ENCODE results near the gene HOXD8.
A peak's percentile ranks its signal among the peaks of the same experiment; 100 is the strongest.

The HOXD8 gene

DNA sequence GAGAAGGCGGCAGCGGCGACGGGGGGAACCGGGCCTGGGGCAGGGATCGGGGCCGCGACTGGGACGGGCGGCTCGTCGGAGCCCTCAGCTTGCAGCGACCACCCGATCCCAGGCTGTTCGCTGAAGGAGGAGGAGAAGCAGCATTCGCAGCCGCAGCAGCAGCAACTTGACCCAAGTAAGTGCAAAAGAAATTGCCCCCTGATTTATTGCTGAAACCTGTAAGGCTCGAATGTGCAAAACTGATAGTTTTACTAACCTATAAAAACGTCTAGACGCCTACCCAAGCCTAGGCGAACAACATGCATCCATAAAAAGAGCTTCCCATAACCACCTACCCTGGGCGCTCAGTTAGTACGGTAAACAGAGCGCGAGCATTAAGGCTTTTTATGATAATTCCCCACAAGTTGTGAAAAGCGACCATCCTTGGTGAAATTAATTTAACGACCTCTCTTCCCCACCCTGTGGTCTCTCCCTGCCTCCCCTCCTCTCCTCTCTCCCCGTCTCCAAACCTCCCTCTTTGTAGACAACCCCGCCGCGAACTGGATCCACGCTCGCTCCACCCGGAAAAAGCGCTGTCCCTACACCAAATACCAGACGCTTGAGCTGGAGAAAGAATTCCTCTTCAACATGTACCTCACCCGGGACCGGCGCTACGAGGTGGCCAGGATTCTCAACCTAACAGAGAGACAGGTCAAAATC, 5.9 kb upstream of the HOXD8 start:
- no peaks in the 10 kb centered on the region for H3K79me1 ChIP-seq (ENCODE audit: low read depth, low read length)
- no peak overlapping the region for H3K4me2 ChIP-seq (ENCODE audit: insufficient read depth, low read length, poor library complexity, severe bottlenecking)
- H3K4ac ChIP-seq (ENCODE audit: low read length): no peak overlapping the region
- H2BK5ac ChIP-seq (ENCODE audit: low read length): no peak overlapping the region
- H3K23ac ChIP-seq (ENCODE audit: low read depth, low read length, poor library complexity): no peak overlapping the region
- no peak overlapping the region for H2BK120ac ChIP-seq (ENCODE audit: low read depth, low read length)
- no peak overlapping the region for H3K9ac ChIP-seq (ENCODE audit: low read depth, low read length, poor library complexity)
- no peak overlapping the region for H2BK12ac ChIP-seq (ENCODE audit: low read length)
- H2AK5ac ChIP-seq (ENCODE audit: low read depth, low read length): no peak overlapping the region
- H2BK15ac ChIP-seq (ENCODE audit: low read length): no peak overlapping the region
- peaks cover 0 to 1% of the 10 kb centered on the region in 2 donors for H3K4me1 ChIP-seq (ENCODE audit: control insufficient read depth in 2 of 2, insufficient read depth in 1 of 2, low read depth in 1 of 2, low read length in 2 of 2)
- H3K14ac ChIP-seq (ENCODE audit: low read length): peak overlapping the region; percentile 66
- H4K91ac ChIP-seq (ENCODE audit: low read depth, low read length, poor library complexity): no peak overlapping the region
- H3K27ac ChIP-seq (replicated peaks; ENCODE audit: low read length): no peak overlapping the region
- no peaks in the 10 kb centered on the region for H3K36me3 ChIP-seq (replicated peaks in 1 of 2; ENCODE audit: control insufficient read depth in 2 of 2, insufficient read depth in 2 of 2, low read length in 2 of 2)
- H3K18ac ChIP-seq (ENCODE audit: low read length): peak overlapping the region; percentile 45
- no peak overlapping the region for H4K8ac ChIP-seq (ENCODE audit: low read depth, low read length)
- H3K4me3 ChIP-seq (ENCODE audit: low read length in 2 of 2): no peak overlapping the region
- DNase-seq (ENCODE audit: low spot score): no peak
- no CpG with 5 or more reads among the region's 40 CpGs for WGBS, 2 donors (ENCODE audit: extremely low coverage in 2 of 2, insufficient read length in 2 of 2, insufficient replicate concordance in 1 of 2)
- H3K9me3 ChIP-seq (replicated peaks in 1 of 2; ENCODE audit: control insufficient read depth in 2 of 2, insufficient read depth in 1 of 2, low read depth in 1 of 2, low read length in 2 of 2): no peaks in the 10 kb centered on the region
- H3K27me3 ChIP-seq (ENCODE audit: control insufficient read depth in 3 of 3, insufficient read depth in 3 of 3, low read depth in 1 of 3, low read length in 3 of 3): peaks cover 61 to 98% (median 92%) of the 10 kb centered on the region in 3 experiments
- peak overlapping the region; percentile 95 for H2AFZ ChIP-seq (ENCODE audit: low read length)

- no CpG with 5 or more reads among the region's 34 CpGs for WGBS, 2 donors (ENCODE audit: extremely low coverage in 2 of 2, insufficient read length in 2 of 2, insufficient replicate concordance in 1 of 2)
- no peak overlapping the region for H3K4ac ChIP-seq (ENCODE audit: low read length)
- peak overlapping the region; percentile 26 for H3K23ac ChIP-seq (ENCODE audit: low read depth, low read length, poor library complexity)
- H3K14ac ChIP-seq (ENCODE audit: low read length): no peak overlapping the region
- H3K18ac ChIP-seq (ENCODE audit: low read length): no peak overlapping the region
- no peaks in the 10 kb centered on the region for H3K36me3 ChIP-seq (replicated peaks in 1 of 2; ENCODE audit: control insufficient read depth in 2 of 2, insufficient read depth in 2 of 2, low read length in 2 of 2)
- H3K4me1 ChIP-seq (ENCODE audit: control insufficient read depth in 2 of 2, insufficient read depth in 1 of 2, low read depth in 1 of 2, low read length in 2 of 2): peaks cover 0 to 5% of the 10 kb centered on the region in 2 donors
- no peaks in the 10 kb centered on the region for H3K79me1 ChIP-seq (ENCODE audit: low read depth, low read length)
- H4K91ac ChIP-seq (ENCODE audit: low read depth, low read length, poor library complexity): no peak overlapping the region
- H4K8ac ChIP-seq (ENCODE audit: low read depth, low read length): no peak overlapping the region
- no peak overlapping the region for H2AFZ ChIP-seq (ENCODE audit: low read length)
- H2BK120ac ChIP-seq (ENCODE audit: low read depth, low read length): no peak overlapping the region
- H2BK15ac ChIP-seq (ENCODE audit: low read length): no peak overlapping the region
- H3K27me3 ChIP-seq (ENCODE audit: control insufficient read depth in 3 of 3, insufficient read depth in 3 of 3, low read depth in 1 of 3, low read length in 3 of 3): peaks cover 67 to 100% (median 93%) of the 10 kb centered on the region in 3 experiments
- H3K4me2 ChIP-seq (ENCODE audit: insufficient read depth, low read length, poor library complexity, severe bottlenecking): no peak overlapping the region
- no peak for DNase-seq (ENCODE audit: low spot score)
- H2BK5ac ChIP-seq (ENCODE audit: low read length): no peak overlapping the region
- no peak overlapping the region for H3K4me3 ChIP-seq (ENCODE audit: low read length in 2 of 2)
- no peak overlapping the region for H3K27ac ChIP-seq (replicated peaks; ENCODE audit: low read length)
- no peaks in the 10 kb centered on the region for H3K9me3 ChIP-seq (replicated peaks in 1 of 2; ENCODE audit: control insufficient read depth in 2 of 2, insufficient read depth in 1 of 2, low read depth in 1 of 2, low read length in 2 of 2)
- no peak overlapping the region for H2AK5ac ChIP-seq (ENCODE audit: low read depth, low read length)
- H2BK12ac ChIP-seq (ENCODE audit: low read length): no peak overlapping the region
- H3K9ac ChIP-seq (ENCODE audit: low read depth, low read length, poor library complexity): no peak overlapping the region
Measured at GRCh38 chr2:176124110-176124946, 5.2 kb upstream of the HOXD8 start.

- no peak overlapping the region for H2BK15ac ChIP-seq (ENCODE audit: low read length)
- no peak overlapping the region for H2BK12ac ChIP-seq (ENCODE audit: low read length)
- no peak overlapping the region for H3K23ac ChIP-seq (ENCODE audit: low read depth, low read length, poor library complexity)
- H3K4me3 ChIP-seq (ENCODE audit: low read length in 2 of 2): no peak overlapping the region
- H3K27ac ChIP-seq (replicated peaks; ENCODE audit: low read length): no peak overlapping the region
- H3K18ac ChIP-seq (ENCODE audit: low read length): no peak overlapping the region
- peak overlapping the region; percentile 4 for H3K4me2 ChIP-seq (ENCODE audit: insufficient read depth, low read length, poor library complexity, severe bottlenecking)
- no peak overlapping the region for H3K4ac ChIP-seq (ENCODE audit: low read length)
- H3K79me1 ChIP-seq (ENCODE audit: low read depth, low read length): no peaks in the 10 kb centered on the region
- H2BK120ac ChIP-seq (ENCODE audit: low read depth, low read length): no peak overlapping the region
- H4K8ac ChIP-seq (ENCODE audit: low read depth, low read length): no peak overlapping the region
- H3K36me3 ChIP-seq (replicated peaks in 1 of 2; ENCODE audit: control insufficient read depth in 2 of 2, insufficient read depth in 2 of 2, low read length in 2 of 2): no peaks in the 10 kb centered on the region
- no peak overlapping the region for H2AK5ac ChIP-seq (ENCODE audit: low read depth, low read length)
- no peak for DNase-seq (ENCODE audit: low spot score)
- no peak overlapping the region for H4K91ac ChIP-seq (ENCODE audit: low read depth, low read length, poor library complexity)
- no CpG with 5 or more reads among the region's 9 CpGs for WGBS, 2 donors (ENCODE audit: extremely low coverage in 2 of 2, insufficient read length in 2 of 2, insufficient replicate concordance in 1 of 2)
- H3K4me1 ChIP-seq (ENCODE audit: control insufficient read depth in 2 of 2, insufficient read depth in 1 of 2, low read depth in 1 of 2, low read length in 2 of 2): peaks cover 0 to 5% of the 10 kb centered on the region in 2 donors
- no peak overlapping the region for H2AFZ ChIP-seq (ENCODE audit: low read length)
- no peak overlapping the region for H3K9ac ChIP-seq (ENCODE audit: low read depth, low read length, poor library complexity)
- no peaks in the 10 kb centered on the region for H3K9me3 ChIP-seq (replicated peaks in 1 of 2; ENCODE audit: control insufficient read depth in 2 of 2, insufficient read depth in 1 of 2, low read depth in 1 of 2, low read length in 2 of 2)
- H3K14ac ChIP-seq (ENCODE audit: low read length): peak overlapping the region; percentile 6
- peaks cover 67 to 98% (median 93%) of the 10 kb centered on the region in 3 experiments for H3K27me3 ChIP-seq (ENCODE audit: control insufficient read depth in 3 of 3, insufficient read depth in 3 of 3, low read depth in 1 of 3, low read length in 3 of 3)
- H2BK5ac ChIP-seq (ENCODE audit: low read length): no peak overlapping the region
Measured at GRCh38 chr2:176124947-176125771, 4.3 kb upstream of the HOXD8 start.

GRCh38 chr2:176125772-176126054, 3.8 kb upstream of the HOXD8 start:
- Histone ChIP-seq H3K27ac (replicated peaks; ENCODE audit: low read length) (no peak overlapping the region), H2AK5ac (ENCODE audit: low read depth, low read length) (no peak overlapping the region), H3K4me1 (ENCODE audit: control insufficient read depth in 2 of 2, insufficient read depth in 1 of 2, low read depth in 1 of 2, low read length in 2 of 2) (peaks cover 0 to 5% of the 10 kb centered on the region in 2 donors), H3K23ac (ENCODE audit: low read depth, low read length, poor library complexity) (no peak overlapping the region), H3K9ac (ENCODE audit: low read depth, low read length, poor library complexity) (no peak overlapping the region), H3K9me3 (replicated peaks in 1 of 2; ENCODE audit: control insufficient read depth in 2 of 2, insufficient read depth in 1 of 2, low read depth in 1 of 2, low read length in 2 of 2) (no peaks in the 10 kb centered on the region), H3K79me1 (ENCODE audit: low read depth, low read length) (no peaks in the 10 kb centered on the region), H3K36me3 (replicated peaks in 1 of 2; ENCODE audit: control insufficient read depth in 2 of 2, insufficient read depth in 2 of 2, low read length in 2 of 2) (no peaks in the 10 kb centered on the region), H3K4me3 (ENCODE audit: low read length in 2 of 2) (no peak overlapping the region), H2BK15ac (ENCODE audit: low read length) (no peak overlapping the region), H3K27me3 (ENCODE audit: control insufficient read depth in 3 of 3, insufficient read depth in 3 of 3, low read depth in 1 of 3, low read length in 3 of 3) (peaks cover 65 to 98% (median 93%) of the 10 kb centered on the region in 3 experiments), H4K8ac (ENCODE audit: low read depth, low read length) (no peak overlapping the region), H2BK12ac (ENCODE audit: low read length) (no peak overlapping the region), H2AFZ (ENCODE audit: low read length) (no peak overlapping the region), H2BK5ac (ENCODE audit: low read length) (no peak overlapping the region), H3K4me2 (ENCODE audit: insufficient read depth, low read length, poor library complexity, severe bottlenecking) (no peak overlapping the region), H4K91ac (ENCODE audit: low read depth, low read length, poor library complexity) (no peak overlapping the region), H3K14ac (ENCODE audit: low read length) (no peak overlapping the region), H3K18ac (ENCODE audit: low read length) (no peak overlapping the region), H3K4ac (ENCODE audit: low read length) (no peak overlapping the region), H2BK120ac (ENCODE audit: low read depth, low read length) (no peak overlapping the region)
- DNase-seq (ENCODE audit: low spot score): no peak
- WGBS, 2 donors (ENCODE audit: extremely low coverage in 2 of 2, insufficient read length in 2 of 2, insufficient replicate concordance in 1 of 2): no CpG with 5 or more reads among the region's 6 CpGs

Data from neuronal stem cell (in vitro differentiated cells).